Measurements from ENCODE around the gene LRRK1. TPM values are rescaled to one million over a fixed set of nuclear protein-coding genes. Genes with fewer than 3 reads are reported as not detected.

Gene LRRK1
- total RNA-seq, 1 donor from 2014 or later = 0.86 TPM

DNA sequence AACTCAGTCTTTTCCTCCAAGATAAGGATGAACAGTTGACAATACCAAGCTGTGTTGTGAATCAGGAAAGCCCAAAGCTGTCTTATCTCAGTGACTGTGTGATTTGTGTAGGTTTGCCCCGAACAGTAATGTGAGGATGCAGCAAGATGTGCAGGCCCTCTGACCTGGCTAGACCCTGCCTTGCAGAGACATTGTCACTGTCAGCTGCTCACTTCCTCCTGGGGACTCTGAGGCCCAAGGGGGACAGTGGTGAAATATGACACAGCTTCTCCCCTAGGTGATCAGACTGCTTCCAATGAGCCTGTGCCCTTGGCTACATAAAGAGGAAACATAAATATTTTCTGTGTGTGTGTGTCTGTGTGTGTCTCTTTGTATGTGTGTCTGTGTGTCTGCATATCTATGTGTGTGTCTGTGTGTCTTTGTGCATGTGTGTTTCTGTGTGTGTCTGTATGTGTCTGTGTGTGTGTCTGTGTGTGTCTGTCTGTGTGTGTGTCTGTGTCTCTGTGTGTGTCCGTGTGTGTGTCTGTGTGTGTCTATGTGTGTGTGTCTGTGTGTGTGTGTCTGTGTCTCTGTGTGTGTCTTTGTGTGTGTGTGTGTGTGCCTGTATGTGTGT, 21.7 kb downstream of the LRRK1 start:
- Mint-ChIP-seq H3K36me3 (ENCODE audit: insufficient read depth) (no peaks in the 10 kb centered on the region), H3K4me3 (ENCODE audit: low read depth) (no peak overlapping the region), H3K27me3 (no peaks in the 10 kb centered on the region), H3K9me3 (ENCODE audit: low read depth) (no peaks in the 10 kb centered on the region), H3K27ac (no peak overlapping the region), H3K4me1 (ENCODE audit: low read depth) (no peaks in the 10 kb centered on the region)
- DNase-seq (ENCODE audit: low spot score, unreplicated experiment) = no peak
- TF ChIP-seq, protein P1, sequence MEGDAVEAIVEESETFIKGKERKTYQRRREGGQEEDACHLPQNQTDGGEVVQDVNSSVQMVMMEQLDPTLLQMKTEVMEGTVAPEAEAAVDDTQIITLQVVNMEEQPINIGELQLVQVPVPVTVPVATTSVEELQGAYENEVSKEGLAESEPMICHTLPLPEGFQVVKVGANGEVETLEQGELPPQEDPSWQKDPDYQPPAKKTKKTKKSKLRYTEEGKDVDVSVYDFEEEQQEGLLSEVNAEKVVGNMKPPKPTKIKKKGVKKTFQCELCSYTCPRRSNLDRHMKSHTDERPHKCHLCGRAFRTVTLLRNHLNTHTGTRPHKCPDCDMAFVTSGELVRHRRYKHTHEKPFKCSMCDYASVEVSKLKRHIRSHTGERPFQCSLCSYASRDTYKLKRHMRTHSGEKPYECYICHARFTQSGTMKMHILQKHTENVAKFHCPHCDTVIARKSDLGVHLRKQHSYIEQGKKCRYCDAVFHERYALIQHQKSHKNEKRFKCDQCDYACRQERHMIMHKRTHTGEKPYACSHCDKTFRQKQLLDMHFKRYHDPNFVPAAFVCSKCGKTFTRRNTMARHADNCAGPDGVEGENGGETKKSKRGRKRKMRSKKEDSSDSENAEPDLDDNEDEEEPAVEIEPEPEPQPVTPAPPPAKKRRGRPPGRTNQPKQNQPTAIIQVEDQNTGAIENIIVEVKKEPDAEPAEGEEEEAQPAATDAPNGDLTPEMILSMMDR (IDR thresholded peaks at IDR 0.05; ENCODE audit: unreplicated experiment) = no peak

DNA sequence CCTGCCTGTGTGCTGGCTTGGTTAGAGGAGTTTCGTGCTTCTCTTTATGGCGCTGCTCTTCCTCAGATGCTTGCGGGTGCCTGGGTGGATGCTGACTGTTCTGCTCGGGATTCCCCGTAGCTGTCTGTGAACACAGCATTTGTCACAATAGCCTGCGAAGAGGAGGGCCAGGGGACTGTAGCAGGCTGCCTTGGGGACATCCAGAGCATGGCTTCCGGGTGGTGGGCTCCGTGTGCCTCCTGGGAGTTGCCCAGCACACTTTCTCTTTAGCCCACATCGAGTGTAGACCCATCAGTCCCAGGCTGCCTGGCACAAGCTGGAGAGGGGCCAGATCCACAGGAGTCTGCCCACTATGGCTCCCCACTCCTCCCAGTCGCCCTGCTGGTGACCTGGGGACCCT, 22.4 kb downstream of the LRRK1 start:
- H3K27me3 Mint-ChIP-seq = no peaks in the 10 kb centered on the region

DNA sequence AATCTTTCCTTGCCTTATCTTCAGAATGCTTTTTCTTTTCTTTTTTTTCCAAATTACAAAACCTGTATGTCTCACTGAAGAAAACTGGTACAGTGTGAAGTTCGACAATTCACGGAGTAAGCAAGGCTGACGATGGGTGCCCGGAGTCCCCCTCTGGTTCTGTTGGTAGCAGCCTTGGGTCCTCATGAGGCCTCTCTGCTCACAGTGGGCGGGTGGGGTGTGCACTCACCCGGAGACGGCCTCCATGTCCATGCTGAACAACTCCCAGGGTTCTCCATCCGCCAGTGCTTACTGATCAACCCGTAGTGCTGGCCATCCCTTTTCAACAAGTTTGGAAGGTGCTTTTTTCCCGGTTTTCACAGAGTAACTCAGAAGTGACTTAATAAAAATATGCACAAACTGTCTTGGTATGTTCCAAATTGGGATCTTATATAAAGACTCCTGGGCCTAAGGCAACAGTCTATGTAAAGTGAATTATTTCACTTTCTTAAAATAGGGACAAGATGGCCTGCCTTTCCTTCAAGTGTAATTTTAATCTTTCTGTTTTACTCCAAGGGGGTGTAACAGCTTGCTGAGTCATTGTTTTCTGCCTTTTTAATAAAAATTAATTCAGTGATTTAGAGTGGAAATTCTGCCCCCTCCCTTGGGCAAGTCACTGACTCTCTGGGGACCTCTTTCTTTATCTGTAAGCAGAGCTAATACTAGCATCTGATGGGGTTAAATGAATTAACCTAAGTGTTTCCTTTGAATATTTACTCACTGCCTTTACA, 23.7 kb downstream of the LRRK1 start:
- TF ChIP-seq, protein P1 (IDR thresholded peaks at IDR 0.05; ENCODE audit: unreplicated experiment) = no peak
- Mint-ChIP-seq H3K36me3 (ENCODE audit: insufficient read depth) (no peaks in the 10 kb centered on the region), H3K4me1 (ENCODE audit: low read depth) (no peaks in the 10 kb centered on the region), H3K4me3 (ENCODE audit: low read depth) (no peak overlapping the region), H3K27me3 (no peaks in the 10 kb centered on the region), H3K27ac (no peak overlapping the region), H3K9me3 (ENCODE audit: low read depth) (no peaks in the 10 kb centered on the region)
- DNase-seq (ENCODE audit: low spot score, unreplicated experiment) = no peak

More for the DNA sequence above, 22.4 kb downstream of the LRRK1 start:
- DNase-seq (ENCODE audit: low spot score, unreplicated experiment) = no peak
- H3K4me3 Mint-ChIP-seq (ENCODE audit: low read depth) = no peak overlapping the region
- TF ChIP-seq, protein P1 (IDR thresholded peaks at IDR 0.05; ENCODE audit: unreplicated experiment) = no peak
- H3K36me3 Mint-ChIP-seq (ENCODE audit: insufficient read depth) = no peaks in the 10 kb centered on the region
- no peak overlapping the region for H3K27ac Mint-ChIP-seq
- no peaks in the 10 kb centered on the region for H3K9me3 Mint-ChIP-seq (ENCODE audit: low read depth)
- H3K4me1 Mint-ChIP-seq (ENCODE audit: low read depth) = no peaks in the 10 kb centered on the region

DNA sequence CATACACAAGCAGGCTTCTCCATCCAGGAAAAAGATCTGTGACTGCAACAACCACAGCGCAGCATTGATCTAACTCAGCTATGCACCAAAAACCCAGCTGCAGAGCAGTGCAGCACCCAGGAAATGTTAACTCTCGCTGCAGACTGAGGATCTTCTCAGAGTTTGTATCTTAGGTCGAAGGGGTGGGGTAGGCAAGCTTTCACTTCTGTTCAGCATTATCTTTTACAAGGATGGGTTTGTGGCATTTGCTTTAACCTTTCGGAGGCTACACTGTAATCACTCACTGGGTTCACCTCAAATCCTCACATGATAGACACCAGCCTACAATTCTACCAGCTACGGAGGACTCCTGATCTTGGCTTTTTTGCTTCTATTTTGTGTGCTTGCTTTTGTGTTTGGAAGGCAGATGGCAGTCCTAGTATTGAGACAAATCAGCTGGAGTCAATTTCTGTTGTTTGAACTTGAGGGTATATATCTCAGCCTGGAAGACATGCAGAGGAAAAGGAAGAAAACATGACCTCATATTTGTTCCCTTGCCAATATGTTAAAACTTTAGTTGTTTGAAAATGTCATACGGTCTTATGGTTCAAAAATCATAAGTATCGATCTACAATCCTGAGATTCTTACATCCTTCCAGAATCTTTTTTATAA, 25.2 kb downstream of the LRRK1 start:
- TF ChIP-seq, protein P1 (IDR thresholded peaks at IDR 0.05; ENCODE audit: unreplicated experiment) = no peak
- Mint-ChIP-seq H3K27ac (no peak overlapping the region), H3K27me3 (no peaks in the 10 kb centered on the region), H3K9me3 (ENCODE audit: low read depth) (peaks cover 5% of the 10 kb centered on the region), H3K4me3 (ENCODE audit: low read depth) (no peak overlapping the region), H3K4me1 (ENCODE audit: low read depth) (no peaks in the 10 kb centered on the region), H3K36me3 (ENCODE audit: insufficient read depth) (no peaks in the 10 kb centered on the region)
- no peak for DNase-seq (ENCODE audit: low spot score, unreplicated experiment)

DNA sequence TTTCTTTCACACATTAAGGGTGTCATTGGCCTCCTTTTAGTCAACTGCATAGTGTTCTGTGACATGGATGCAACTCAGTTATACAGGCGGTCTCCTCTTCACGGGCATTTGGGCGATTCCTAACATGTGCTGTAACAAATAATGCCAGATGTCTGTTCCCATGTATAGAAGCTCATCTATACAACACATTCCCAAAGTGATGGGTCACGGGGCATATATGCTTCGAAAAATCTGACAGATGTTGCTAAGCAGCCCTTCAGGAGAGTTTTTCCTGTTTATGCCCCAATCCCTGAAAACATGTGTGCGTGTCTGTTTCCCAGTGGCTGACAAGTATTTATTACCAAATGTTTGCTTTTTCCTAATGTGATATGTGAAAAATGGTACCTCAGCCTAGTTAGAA, 25.8 kb downstream of the LRRK1 start:
- Mint-ChIP-seq H3K27ac (no peak overlapping the region), H3K9me3 (ENCODE audit: low read depth) (peaks cover 5% of the 10 kb centered on the region), H3K4me3 (ENCODE audit: low read depth) (no peak overlapping the region), H3K36me3 (ENCODE audit: insufficient read depth) (no peaks in the 10 kb centered on the region), H3K27me3 (no peaks in the 10 kb centered on the region), H3K4me1 (ENCODE audit: low read depth) (no peaks in the 10 kb centered on the region)
- TF ChIP-seq, protein P1 (IDR thresholded peaks at IDR 0.05; ENCODE audit: unreplicated experiment) = no peak
- DNase-seq (ENCODE audit: low spot score, unreplicated experiment) = no peak

Measured in progenitor cell of endocrine pancreas (in vitro differentiated cells).